Gastroesophageal sphincter (tissue), 4 donors: ENCODE data around the gene TRMT10C. TPM values are rescaled to one million over a fixed set of nuclear protein-coding genes. Genes with fewer than 3 reads are reported as not detected.
"Not testable (repeated sequence)": the region's sequence is repeated elsewhere in the genome, so short reads cannot be mapped to it uniquely, and the experiment has no call there.

Experiments used
- ATAC-seq: fragments of 150-250 bp; one replicate; pipeline ENCODE4 v1.9.1; 2016; ENCODE audit warnings: mild to moderate bottlenecking, moderate library complexity
- H3K27ac ChIP-seq, 4 donors: fragments of 200-600 bp; sonication (generic) in 3 of 4; 1 replicate in 3 of 4; 2 replicates in 1 of 4; pipeline ENCODE4 v1.5.1; 2016 to 2019
- H3K27me3 ChIP-seq: fragments of 200-600 bp; sonication (generic); one replicate; pipeline ENCODE4 v1.5.1; 2019
- H3K36me3 ChIP-seq, 2 donors: fragments of 200-600 bp; sonication (generic); one replicate each; pipeline ENCODE4 v1.5.1; 2019; ENCODE audit warnings: control low read depth in 1 of 2
- H3K4me1 ChIP-seq, 3 donors: fragments of 200-600 bp; sonication (generic); 1 replicate in 2 of 3; 2 replicates in 1 of 3; pipeline ENCODE4 v1.5.1; 2016 to 2019; ENCODE audit warnings: control low read depth in 2 of 3
- H3K4me3 ChIP-seq, 2 donors: fragments of 200-600 bp; sonication (generic); one replicate each; pipeline ENCODE4 v1.5.1; 2019; ENCODE audit warnings: mild to moderate bottlenecking in 1 of 2, moderate library complexity in 1 of 2
- H3K9me3 ChIP-seq, 3 donors: fragments of 200-600 bp; sonication (generic); one replicate each; pipeline ENCODE4 v1.5.1; 2017 to 2019; ENCODE audit warnings: control low read depth in 2 of 3
- EP300 ChIP-seq: sonication (generic); formaldehyde crosslinking; IDR thresholded peaks from one replicate; pipeline ENCODE4 v1.6.1; 2017; ENCODE audit warnings: antibody characterized with exemption, mild to moderate bottlenecking
- POLR2A ChIP-seq, 2 donors: fragments of 450-650 bp; IDR thresholded peaks; one replicate each; pipeline ENCODE4 v1.6.1; 2017; ENCODE audit warnings: antibody characterized with exemption in 2 of 2, mild to moderate bottlenecking in 2 of 2, moderate library complexity in 1 of 2
- POLR2AphosphoS5 ChIP-seq: sonication (generic); formaldehyde crosslinking; IDR thresholded peaks from one replicate; pipeline ENCODE4 v1.6.1; 2017; ENCODE audit warnings: antibody characterized with exemption
- WGBS, 2 donors: methylation state at CpG; one replicate each; pipeline ENCODE4 v1.1.5; 2018; ENCODE audit warnings: low coverage in 1 of 2; 5-methylcytosine and 5-hydroxymethylcytosine counted together
- small RNA-seq, 4 donors: library from RNA; depleted of rRNA; stranded (forward); fragments of <200 nt; gene quantifications; one replicate each; pipeline ENCODE3, GENCODE V24; 2016
- total RNA-seq, 4 donors: library from RNA; depleted of rRNA; stranded (reverse); fragments of >200 nt; gene quantifications; one replicate each; pipeline ENCODE4 v1.1.0, GENCODE V29; 2016
- TF ChIP-seq, protein P1 (sequence below), 4 experiments: fragments of 200-600 bp in 2 of 4; fragments of 450-650 bp in 2 of 4; sonication (generic) in 1 of 4; IDR thresholded peaks; one replicate each; pipeline ENCODE4 v1.5.1; 2017 to 2019; ENCODE audit warnings: antibody characterized with exemption in 4 of 4, mild to moderate bottlenecking in 2 of 4, moderate library complexity in 2 of 4

TRMT10C gene
- total RNA-seq, 4 donors from 2014 or later = 12.2 to 22.7 (median 16.8) TPM

DNA sequence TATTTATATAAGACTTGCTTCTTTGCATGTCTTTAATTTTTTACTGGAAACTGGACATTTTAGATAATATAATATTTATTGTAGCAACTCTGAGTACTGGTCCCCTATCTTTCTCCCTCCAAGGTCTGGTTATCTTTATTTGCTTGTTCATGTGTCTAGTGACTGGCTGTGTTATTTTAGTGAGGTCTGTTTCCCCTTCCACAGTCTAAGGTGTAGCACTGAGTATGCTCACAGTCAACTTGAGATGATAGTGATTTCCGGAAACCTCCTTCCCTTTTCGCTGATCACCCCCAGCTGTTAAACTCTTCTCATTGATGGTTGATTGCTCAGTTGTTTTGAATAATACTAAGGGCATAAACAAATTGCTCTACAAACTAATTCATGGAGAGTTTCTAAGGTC is 49.4 kb downstream of the TRMT10C start:
- no peak for ATAC-seq
- 66 to 92% methylated on average over 2 of the region's 2 CpGs for WGBS, 2 donors
- Histone ChIP-seq H3K27ac (no peak overlapping the region), H3K9me3 (no peaks in the 10 kb centered on the region), H3K27me3 (no peaks in the 10 kb centered on the region), H3K36me3 (no peaks in the 10 kb centered on the region), H3K4me3 (no peak overlapping the region), H3K4me1 (no peaks in the 10 kb centered on the region)
- no peak for TF ChIP-seq EP300
- no peak for TF ChIP-seq POLR2AphosphoS5
- TF ChIP-seq, protein P1, sequence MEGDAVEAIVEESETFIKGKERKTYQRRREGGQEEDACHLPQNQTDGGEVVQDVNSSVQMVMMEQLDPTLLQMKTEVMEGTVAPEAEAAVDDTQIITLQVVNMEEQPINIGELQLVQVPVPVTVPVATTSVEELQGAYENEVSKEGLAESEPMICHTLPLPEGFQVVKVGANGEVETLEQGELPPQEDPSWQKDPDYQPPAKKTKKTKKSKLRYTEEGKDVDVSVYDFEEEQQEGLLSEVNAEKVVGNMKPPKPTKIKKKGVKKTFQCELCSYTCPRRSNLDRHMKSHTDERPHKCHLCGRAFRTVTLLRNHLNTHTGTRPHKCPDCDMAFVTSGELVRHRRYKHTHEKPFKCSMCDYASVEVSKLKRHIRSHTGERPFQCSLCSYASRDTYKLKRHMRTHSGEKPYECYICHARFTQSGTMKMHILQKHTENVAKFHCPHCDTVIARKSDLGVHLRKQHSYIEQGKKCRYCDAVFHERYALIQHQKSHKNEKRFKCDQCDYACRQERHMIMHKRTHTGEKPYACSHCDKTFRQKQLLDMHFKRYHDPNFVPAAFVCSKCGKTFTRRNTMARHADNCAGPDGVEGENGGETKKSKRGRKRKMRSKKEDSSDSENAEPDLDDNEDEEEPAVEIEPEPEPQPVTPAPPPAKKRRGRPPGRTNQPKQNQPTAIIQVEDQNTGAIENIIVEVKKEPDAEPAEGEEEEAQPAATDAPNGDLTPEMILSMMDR (IDR thresholded peaks at IDR 0.05) = no peak

GRCh38 chr3:101613014-101613413 is 51.3 kb downstream of the TRMT10C start:
- not testable (repeated sequence) for H3K27me3 ChIP-seq, ATAC-seq, H3K9me3 ChIP-seq, H3K36me3 ChIP-seq, H3K4me3 ChIP-seq, H3K27ac ChIP-seq, H3K4me1 ChIP-seq
- WGBS, 2 donors = 83 to 90% methylated on average over 4 of the region's 9 CpGs

- 88 to 96% methylated on average over 5 to 6 of the region's 6 CpGs for WGBS, 2 donors
- Histone ChIP-seq H3K27ac (no peak overlapping the region), H3K9me3 (peaks cover 0 to 4% (median 0%) of the 10 kb centered on the region in 3 donors), H3K4me3 (no peak overlapping the region), H3K4me1 (no peaks in the 10 kb centered on the region), H3K27me3 (no peaks in the 10 kb centered on the region), H3K36me3 (no peaks in the 10 kb centered on the region)
- TF ChIP-seq, protein P1 (IDR thresholded peaks at IDR 0.05) = no peak
- TF ChIP-seq POLR2A (IDR thresholded peaks at IDR 0.05) = no peak
- TF ChIP-seq EP300 = no peak
- no peak for TF ChIP-seq POLR2AphosphoS5
- ATAC-seq = no peak
Observed at GRCh38 chr3:101615525-101615924, 53.9 kb downstream of the TRMT10C start.

Small RNAs within 50 kb of the gene (small RNA-seq; reads per million reads assigned to genes)
- 0 reads per million in 4 donors for gene RNU6-1256P

Other genes with a start within 250 kb of the TRMT10C start
- under 1 TPM; 0.62 to 0.96 (median 0.81) TPM for gene IMPG2, start 241.3 kb upstream of the TRMT10C start, total RNA-seq
- 10 to 100 TPM; 14.8 to 41.4 (median 23.0) TPM for gene SENP7, start 48.7 kb upstream of the TRMT10C start, total RNA-seq
- gene PCNP, start 12.3 kb downstream of the TRMT10C start, total RNA-seq = 100 to 1,000 TPM; 107 to 159 (median 130) TPM
- gene ZBTB11, start 115.3 kb downstream of the TRMT10C start, total RNA-seq = 10 to 100 TPM; 17.1 to 32.7 (median 23.6) TPM
- 1,000 to 10,000 TPM in 3 of 4 donors, 100 to 1,000 TPM in 1; 852 to 2,330 (median 1,498) TPM for gene RPL24, start 124.8 kb downstream of the TRMT10C start, total RNA-seq
- 10 to 100 TPM in 1 of 4 donors, 1 to 10 TPM in 3; 7.8 to 11.4 (median 8.8) TPM for gene CEP97, start 162.7 kb downstream of the TRMT10C start, total RNA-seq
- gene NXPE3, start 217.3 kb downstream of the TRMT10C start, total RNA-seq = 10 to 100 TPM; 12.5 to 32.8 (median 18.9) TPM